PC-3 (cell line): Measurements from ENCODE around the gene CAMSAP1. TPM values are rescaled to one million over a fixed set of nuclear protein-coding genes. Genes with fewer than 3 reads are reported as not detected.
A peak's percentile ranks its signal among the peaks of the same experiment; 100 is the strongest.

Source experiments
- ATAC-seq: fragments of 200-7000 bp; cut with Tn5 transposase; 2 replicates; pipeline ENCODE4 v1.9.1; 2020; ENCODE audit warnings: mild to moderate bottlenecking, moderate library complexity
- BruUV-seq: library from RNA; stranded (reverse); fragments of 400-500 nt; replicated peaks from 2 replicates; lab custom pipeline; 2021; lab: Mats Ljungman, UMichigan
- CTCF ChIA-PET: fragments of 300-600 bp; sonication (Branson Sonifier 250); formaldehyde crosslinking; loops from one replicate; lab custom pipeline; 2022; ENCODE audit warnings: antibody characterized with exemption; lab: Charles Lee
- POLR2A ChIA-PET: fragments of 300-600 bp; sonication (Branson Sonifier 250); formaldehyde crosslinking; loops from one replicate; lab custom pipeline; 2022; ENCODE audit warnings: antibody characterized with exemption; ENCODE audit not compliant: unreplicated experiment; lab: Charles Lee
- DNase-seq: peaks from one replicate; pipeline ENCODE4 v3.0.0-alpha.2; 2015
- H2AFZ ChIP-seq: fragments of 300-600 bp; sonication (generic); 2 replicates; pipeline ENCODE4 v1.6.0; 2016; ENCODE audit warnings: antibody characterized with exemption, low read length
- H3F3A ChIP-seq: fragments of 300-600 bp; sonication (generic); one replicate; pipeline ENCODE4 v1.6.0; 2017; ENCODE audit warnings: antibody characterized with exemption, low read length, control low read depth, mild to moderate bottlenecking; ENCODE audit not compliant: unreplicated experiment
- H3K27ac ChIP-seq: fragments of 300-600 bp; sonication (generic); 2 replicates; pipeline ENCODE4 v1.5.1; 2016; ENCODE audit warnings: mild to moderate bottlenecking, low read length
- H3K27me3 ChIP-seq: fragments of 300-600 bp; sonication (generic); 2 replicates; pipeline ENCODE4 v1.6.1; 2016; ENCODE audit warnings: low read length, mixed read lengths
- H3K36me3 ChIP-seq: fragments of 300-600 bp; sonication (generic); 2 replicates; pipeline ENCODE4 v1.6.1; 2016; ENCODE audit warnings: low read depth, mixed run types, low read length, mixed read lengths
- H3K4me1 ChIP-seq: fragments of 300-600 bp; sonication (generic); 2 replicates; pipeline ENCODE4 v1.5.1; 2016; ENCODE audit warnings: low read length; ENCODE audit not compliant: insufficient read depth
- H3K4me2 ChIP-seq: fragments of 300-600 bp; sonication (generic); 2 replicates; pipeline ENCODE4 v1.6.0; 2016; ENCODE audit warnings: low read length
- H3K4me3 ChIP-seq: fragments of 300-600 bp; sonication (generic); 2 replicates; pipeline ENCODE4 v1.5.1; 2016; ENCODE audit warnings: mild to moderate bottlenecking, low read length, mixed read lengths
- H3K79me2 ChIP-seq: fragments of 300-600 bp; sonication (generic); 2 replicates; pipeline ENCODE4 v1.6.1; 2017; ENCODE audit warnings: low read length, mixed read lengths
- H3K9ac ChIP-seq: fragments of 300-600 bp; sonication (generic); 2 replicates; pipeline ENCODE4 v1.6.0; 2016; ENCODE audit warnings: mild to moderate bottlenecking, low read length
- H3K9me2 ChIP-seq: fragments of 300-600 bp; sonication (generic); replicated peaks from 2 replicates; pipeline ENCODE4 v1.6.1; 2016; ENCODE audit warnings: mixed run types, low read length, mixed read lengths
- H3K9me3 ChIP-seq: fragments of 300-600 bp; sonication (generic); 2 replicates; pipeline ENCODE4 v1.6.1; 2016; ENCODE audit warnings: low read length, mixed read lengths
- H4K20me1 ChIP-seq: fragments of 300-600 bp; sonication (generic); 2 replicates; pipeline ENCODE4 v1.6.1; 2016; ENCODE audit warnings: low read length, mixed read lengths
- CTCF ChIP-seq: fragments of 300-600 bp; sonication (generic); conservative IDR thresholded peaks from 2 replicates; pipeline ENCODE4 v1.5.1; 2017; ENCODE audit warnings: antibody characterized with exemption, low read depth, mild to moderate bottlenecking, low read length
- EZH2 ChIP-seq: fragments of 300-600 bp; sonication (generic); IDR thresholded peaks from one replicate; pipeline ENCODE4 v1.6.1; 2017; ENCODE audit warnings: antibody characterized with exemption, mild to moderate bottlenecking, low read length; ENCODE audit not compliant: unreplicated experiment
- EZH2phosphoT487 ChIP-seq: fragments of 300-600 bp; sonication (generic); IDR thresholded peaks from 2 replicates; pipeline ENCODE4 v1.6.1; 2018; ENCODE audit warnings: mild to moderate bottlenecking, antibody characterized with exemption, low read length, borderline replicate concordance
- intact Hi-C: fragments of 100-400 bp; cut with micrococcal nuclease; formaldehyde crosslinking; loops from 2 replicates; pipeline ENCODE4 v1.9.0; 2023
- total RNA-seq: library from RNA; depleted of rRNA; stranded (reverse); fragments of >200 nt; gene quantifications from 2 replicates; pipeline ENCODE4 v1.2.3, GENCODE V29; 2014

CAMSAP1 gene
- total RNA-seq, 1 experiment from 2014 or later, result 16.4 TPM

DNA sequence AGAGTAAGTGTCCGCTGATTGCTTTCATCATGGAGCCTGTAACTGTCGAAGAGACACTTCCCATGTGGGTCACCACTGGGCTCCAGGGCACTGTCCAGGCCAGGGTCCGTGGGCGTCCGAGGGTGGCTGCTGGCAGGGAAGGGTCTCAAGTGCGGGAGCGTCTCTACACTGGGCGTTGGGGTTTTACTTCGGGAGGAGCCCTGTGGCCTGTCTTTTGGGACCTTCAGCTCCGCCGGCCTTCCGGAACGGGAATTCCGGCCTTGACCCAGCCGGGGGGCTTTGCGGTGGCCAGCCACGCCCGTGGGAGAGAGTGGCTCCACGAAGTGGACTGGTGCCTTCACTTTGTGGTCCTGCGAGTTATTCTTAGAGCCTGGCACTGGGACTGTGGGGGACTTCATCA lies 86.2 kb downstream of the CAMSAP1 start:
- CTCF ChIA-PET, result no interaction called here
- H3K9me2 ChIP-seq, result no peaks in the 10 kb centered on the region
- H3K4me3 ChIP-seq, result no peak overlapping the region
- BruUV-seq, result no TSS peak
- no peak overlapping the region for H3K4me2 ChIP-seq
- no peak overlapping the region for H2AFZ ChIP-seq
- no peaks in the 10 kb centered on the region for H3K9me3 ChIP-seq
- intact Hi-C loops, result no loop called here
- peaks cover 7% of the 10 kb centered on the region; the same call in 1 of the 2 replicates for H3K36me3 ChIP-seq
- no peaks in the 10 kb centered on the region for H3F3A ChIP-seq
- TF ChIP-seq EZH2, result no peak
- no peak for TF ChIP-seq CTCF
- no peak for TF ChIP-seq EZH2phosphoT487
- POLR2A ChIA-PET, result no interaction called here
- no peaks in the 10 kb centered on the region for H3K27me3 ChIP-seq
- ATAC-seq (no peak), DNase-seq (no peak)
- no peaks in the 10 kb centered on the region for H4K20me1 ChIP-seq
- no peak overlapping the region for H3K27ac ChIP-seq
- H3K4me1 ChIP-seq, result no peaks in the 10 kb centered on the region
- no peak overlapping the region for H3K9ac ChIP-seq
- no peaks in the 10 kb centered on the region for H3K79me2 ChIP-seq

DNA sequence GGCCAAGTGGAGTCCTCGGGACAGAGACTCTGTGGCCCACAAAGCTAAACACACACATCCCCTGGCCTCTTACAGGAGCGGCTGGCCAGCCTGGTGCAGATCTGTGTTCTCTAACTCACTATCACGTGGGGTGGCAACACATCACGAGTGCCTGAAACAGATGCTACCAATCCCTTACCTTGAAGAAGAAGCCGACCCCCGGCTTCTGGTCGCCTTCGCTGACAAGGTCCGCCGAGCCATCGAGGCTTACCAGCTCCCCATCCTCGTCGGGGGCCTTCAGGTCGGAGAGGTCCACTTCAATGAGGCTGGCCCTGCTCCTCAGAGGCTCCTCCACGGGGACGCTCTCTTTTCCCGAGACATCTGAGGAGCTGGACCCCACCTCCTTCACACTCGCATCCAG lies 86.7 kb downstream of the CAMSAP1 start:
- no peak overlapping the region for H3K4me2 ChIP-seq
- intact Hi-C loops, result no loop called here
- ChIA-PET CTCF (no interaction called here), POLR2A (no interaction called here)
- no peak for DNase-seq
- H3K4me3 ChIP-seq, result no peak overlapping the region
- H2AFZ ChIP-seq, result no peak overlapping the region
- no peaks in the 10 kb centered on the region for H3K27me3 ChIP-seq
- no peak overlapping the region for H3K9ac ChIP-seq
- TF ChIP-seq CTCF (no peak), EZH2 (no peak), EZH2phosphoT487 (no peak)
- no peak overlapping the region for H3K27ac ChIP-seq
- H3K36me3 ChIP-seq, result peaks cover 7% of the 10 kb centered on the region; the same call in 1 of the 2 replicates
- H4K20me1 ChIP-seq, result no peaks in the 10 kb centered on the region
- H3K79me2 ChIP-seq, result no peaks in the 10 kb centered on the region
- no peaks in the 10 kb centered on the region for H3F3A ChIP-seq
- no peaks in the 10 kb centered on the region for H3K9me3 ChIP-seq
- H3K9me2 ChIP-seq, result no peaks in the 10 kb centered on the region
- no TSS peak for BruUV-seq
- no peak for ATAC-seq
- H3K4me1 ChIP-seq, result no peaks in the 10 kb centered on the region

DNA sequence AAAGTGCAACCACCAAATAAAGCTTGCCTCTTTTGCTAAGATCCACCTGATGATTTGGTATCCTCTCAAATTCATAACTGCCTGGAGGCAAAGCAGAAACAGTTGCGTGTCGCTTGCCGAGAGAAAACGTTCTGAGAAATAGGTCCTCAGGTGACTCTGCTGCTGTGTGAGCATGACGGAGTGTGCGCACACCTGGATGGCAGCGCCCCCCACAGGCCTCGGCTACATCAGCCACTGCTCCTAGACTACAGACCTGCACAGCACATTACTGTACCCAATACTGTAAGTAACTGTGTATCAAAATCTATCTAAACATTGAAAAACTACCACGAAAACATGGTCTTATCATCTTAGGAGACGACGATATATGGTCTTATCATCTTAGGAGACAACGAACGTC lies 87.4 kb downstream of the CAMSAP1 start:
- TF ChIP-seq EZH2phosphoT487 (no peak), CTCF (peak; percentile 40; the same call in 1 of the 2 replicates)
- intact Hi-C loops, result no loop called here
- DNase-seq, result no peak
- Histone ChIP-seq H3K9me2 (no peaks in the 10 kb centered on the region), H3K4me1 (no peaks in the 10 kb centered on the region), H3K27ac (no peak overlapping the region), H3K27me3 (no peaks in the 10 kb centered on the region), H3K9me3 (no peaks in the 10 kb centered on the region), H3K36me3 (peaks cover 7% of the 10 kb centered on the region; the same call in 1 of the 2 replicates), H3K4me3 (no peak overlapping the region), H4K20me1 (no peaks in the 10 kb centered on the region), H3K4me2 (no peak overlapping the region), H2AFZ (no peak overlapping the region), H3K9ac (no peak overlapping the region), H3K79me2 (no peaks in the 10 kb centered on the region), H3F3A (no peaks in the 10 kb centered on the region)
- ChIA-PET POLR2A (no interaction called here), CTCF (no interaction called here)
- no peak for ATAC-seq
- no TSS peak for BruUV-seq
